Measurements from ENCODE around the gene RFC5. TPM values are rescaled to one million over a fixed set of nuclear protein-coding genes. Genes with fewer than 3 reads are reported as not detected.

RFC5 gene
- total RNA-seq, 1 donor from 2014 or later = 52.6 TPM

DNA sequence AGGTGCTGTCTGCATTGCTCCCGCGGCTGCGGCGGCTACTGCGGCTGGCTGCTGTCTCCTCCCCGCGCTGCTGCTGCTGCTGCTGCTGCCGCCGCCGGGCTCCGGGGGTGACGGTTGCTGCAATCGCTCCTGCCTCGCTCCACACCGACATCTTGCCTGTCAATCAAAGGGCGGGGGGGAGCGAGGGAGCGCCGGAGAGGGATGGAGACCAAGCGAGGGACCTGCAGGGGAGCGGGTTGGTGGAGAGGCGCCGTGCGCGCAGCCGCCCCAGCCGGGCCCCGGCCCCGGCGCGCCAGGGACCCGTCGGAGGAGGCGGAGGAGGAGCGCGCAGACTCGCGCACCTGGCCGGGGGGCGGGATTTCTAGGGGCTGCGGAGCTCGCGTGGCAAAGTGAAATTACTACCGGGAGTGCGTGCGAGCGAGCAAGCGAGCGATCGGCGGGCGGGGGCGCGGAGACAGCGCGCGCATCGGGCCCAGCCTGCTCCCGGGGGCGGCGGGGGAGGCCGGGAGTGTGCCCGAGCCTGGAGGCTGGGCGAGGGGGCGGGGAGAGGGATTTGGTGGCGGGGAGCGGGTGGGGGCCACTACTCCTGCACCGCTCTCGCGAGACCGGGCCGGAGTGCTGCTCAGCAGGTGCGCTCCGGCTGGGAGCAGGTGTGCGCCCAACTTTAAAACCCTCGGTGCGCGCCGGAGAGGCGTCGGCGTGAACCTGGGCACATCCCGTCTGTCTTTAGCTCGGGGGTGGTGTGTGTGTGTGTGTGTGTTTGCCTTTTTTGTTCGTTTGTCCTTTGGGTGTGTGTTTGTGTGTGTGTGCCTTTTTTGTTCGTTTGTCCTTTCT lies 47.5 kb upstream of the RFC5 start, which contains the start of gene KSR2:
Gene KSR2, minus strand, starts transcription at position 165 of the 834 bp plus-strand sequence. CDS start 735 bp downstream, outside the sequence.
- H3K27ac Mint-ChIP-seq (ENCODE audit: unreplicated experiment) = peak within 1 kb of the TSS; percentile 50
- peak within 1 kb of the TSS; percentile 88 for H3K4me3 Mint-ChIP-seq
- H3K4me1 Mint-ChIP-seq = peaks cover 13% of the 10 kb centered on the region
- H3K9me3 Mint-ChIP-seq = peaks cover 13% of the 10 kb centered on the region
- peaks cover 92% of the 10 kb centered on the region for H3K27me3 Mint-ChIP-seq (ENCODE audit: low read depth)
- DNase-seq (ENCODE audit: low read depth, low spot score) = peak; percentile 61
- TF ChIP-seq CTCF (conservative IDR thresholded peaks at IDR 0.05) = no peak
- peaks cover 9% of the 10 kb centered on the region for H3K36me3 Mint-ChIP-seq (ENCODE audit: low read depth)

GRCh38 chr12:117970334-117970733 lies 46.2 kb upstream of the RFC5 start:
- Mint-ChIP-seq H3K27me3 (ENCODE audit: low read depth) (peaks cover 85% of the 10 kb centered on the region), H3K4me1 (peaks cover 13% of the 10 kb centered on the region), H3K27ac (ENCODE audit: unreplicated experiment) (no peak overlapping the region), H3K36me3 (ENCODE audit: low read depth) (peaks cover 9% of the 10 kb centered on the region), H3K4me3 (peak overlapping the region; percentile 24), H3K9me3 (peaks cover 11% of the 10 kb centered on the region)
- no peak for DNase-seq (ENCODE audit: low read depth, low spot score)
- TF ChIP-seq CTCF (conservative IDR thresholded peaks at IDR 0.05) = no peak

DNA sequence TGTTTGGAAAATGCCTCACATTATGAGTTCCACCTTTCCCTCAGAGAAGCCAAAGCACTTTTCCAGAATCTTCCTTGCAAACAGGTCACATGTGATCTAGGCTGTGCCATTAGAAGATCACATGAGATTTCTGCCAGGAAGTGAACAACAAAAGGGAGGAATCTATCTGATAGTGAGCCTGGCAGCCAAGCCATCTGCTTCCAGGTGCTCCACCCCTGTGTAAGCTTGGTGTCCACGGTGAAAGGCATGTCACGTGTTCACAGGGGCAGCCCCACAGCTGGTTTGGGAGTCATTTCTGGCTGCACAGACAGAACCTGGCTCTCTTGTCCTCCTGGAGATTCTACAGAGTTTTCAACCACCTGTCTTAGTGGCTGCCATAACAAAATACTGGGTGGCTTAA lies 44.2 kb upstream of the RFC5 start:
- DNase-seq (ENCODE audit: low read depth, low spot score) = no peak
- TF ChIP-seq CTCF (conservative IDR thresholded peaks at IDR 0.05) = no peak
- peaks cover 72% of the 10 kb centered on the region for H3K27me3 Mint-ChIP-seq (ENCODE audit: low read depth)

GRCh38 chr12:117975006-117975405 lies 41.5 kb upstream of the RFC5 start:
- H3K4me1 Mint-ChIP-seq = no peaks in the 10 kb centered on the region
- peaks cover 55% of the 10 kb centered on the region for H3K27me3 Mint-ChIP-seq (ENCODE audit: low read depth)
- TF ChIP-seq CTCF (conservative IDR thresholded peaks at IDR 0.05) = no peak
- no peak overlapping the region for H3K27ac Mint-ChIP-seq (ENCODE audit: unreplicated experiment)
- H3K4me3 Mint-ChIP-seq = no peak overlapping the region
- H3K9me3 Mint-ChIP-seq = peaks cover 11% of the 10 kb centered on the region
- DNase-seq (ENCODE audit: low read depth, low spot score) = no peak
- peaks cover 9% of the 10 kb centered on the region for H3K36me3 Mint-ChIP-seq (ENCODE audit: low read depth)

More for the DNA sequence above, 44.2 kb upstream of the RFC5 start:
- Mint-ChIP-seq H3K36me3 (ENCODE audit: low read depth) (peaks cover 9% of the 10 kb centered on the region), H3K4me3 (peak overlapping the region; percentile 4), H3K4me1 (peaks cover 13% of the 10 kb centered on the region), H3K9me3 (peaks cover 11% of the 10 kb centered on the region), H3K27ac (ENCODE audit: unreplicated experiment) (no peak overlapping the region)

DNA sequence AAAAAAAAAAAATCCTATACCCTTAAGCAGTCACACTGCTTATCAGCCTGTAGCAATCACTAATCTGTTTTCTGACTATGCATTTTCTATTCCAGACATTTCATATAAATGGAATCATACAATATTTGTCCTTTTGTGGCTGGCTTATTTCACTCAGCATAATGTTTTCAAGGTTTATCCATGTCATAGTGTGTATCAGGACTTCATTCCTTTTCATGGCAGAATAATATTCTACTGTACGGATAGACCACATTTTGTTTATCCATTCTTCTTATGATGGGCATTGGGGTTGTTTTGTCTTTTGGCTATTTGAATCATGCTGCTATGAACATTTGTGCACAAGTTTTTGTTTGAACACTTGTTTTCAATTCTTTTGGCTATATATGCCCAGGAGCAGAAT lies 39.1 kb upstream of the RFC5 start:
- no peak for DNase-seq (ENCODE audit: low read depth, low spot score)
- no peaks in the 10 kb centered on the region for H3K4me1 Mint-ChIP-seq
- no peak overlapping the region for H3K4me3 Mint-ChIP-seq
- no peaks in the 10 kb centered on the region for H3K9me3 Mint-ChIP-seq
- no peak overlapping the region for H3K27ac Mint-ChIP-seq (ENCODE audit: unreplicated experiment)
- H3K36me3 Mint-ChIP-seq (ENCODE audit: low read depth) = no peaks in the 10 kb centered on the region
- peaks cover 31% of the 10 kb centered on the region for H3K27me3 Mint-ChIP-seq (ENCODE audit: low read depth)
- TF ChIP-seq CTCF (conservative IDR thresholded peaks at IDR 0.05) = no peak

All from neural crest cell (in vitro differentiated cells).